ENCODE data around the gene MMS19. TPM values are rescaled to one million over a fixed set of nuclear protein-coding genes. Genes with fewer than 3 reads are reported as not detected.

Gene MMS19
- total RNA-seq, 2 donors from 2014 or later, result 44.6 to 60.0 TPM

DNA sequence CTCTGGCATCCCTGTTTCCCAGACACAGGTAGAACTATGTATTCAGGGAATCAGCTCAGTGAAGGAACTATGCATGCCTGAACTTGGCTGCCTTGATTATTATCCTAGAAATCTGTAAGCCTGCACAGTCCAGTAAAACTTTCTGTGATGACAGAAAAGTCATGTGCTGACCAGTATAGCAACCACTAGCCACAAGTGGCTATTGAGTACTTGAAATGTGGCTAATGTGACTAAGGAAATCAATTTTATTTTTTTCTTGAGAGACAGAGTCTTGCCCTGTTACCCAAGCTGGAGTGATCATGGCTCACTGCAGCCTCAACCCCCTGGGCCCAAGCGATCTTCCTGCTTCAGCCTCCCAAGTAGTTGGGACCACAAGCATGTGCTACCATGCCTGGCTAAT is 55.9 kb downstream of the MMS19 start:
- peaks cover 18% of the 10 kb centered on the region for H3K4me1 ChIP-seq
- intact Hi-C loops (cut with DNase I), result no loop called here
- H3K27ac ChIP-seq, result no peak overlapping the region
- no peaks in the 10 kb centered on the region for H3K27me3 ChIP-seq
- DNase-seq (no peak), ATAC-seq (no peak)
- no peaks in the 10 kb centered on the region for H3K9me3 ChIP-seq
- H3K36me3 ChIP-seq (replicated peaks in 1 of 2; ENCODE audit: insufficient read depth in 1 of 2, low read depth in 2 of 2), result peaks cover 11 to 15% of the 10 kb centered on the region in 2 donors
- H3K4me3 ChIP-seq, result no peak overlapping the region
- WGBS, 2 donors, result 87% methylated on average over 1 of the region's 1 CpG
- TF ChIP-seq, protein P1, sequence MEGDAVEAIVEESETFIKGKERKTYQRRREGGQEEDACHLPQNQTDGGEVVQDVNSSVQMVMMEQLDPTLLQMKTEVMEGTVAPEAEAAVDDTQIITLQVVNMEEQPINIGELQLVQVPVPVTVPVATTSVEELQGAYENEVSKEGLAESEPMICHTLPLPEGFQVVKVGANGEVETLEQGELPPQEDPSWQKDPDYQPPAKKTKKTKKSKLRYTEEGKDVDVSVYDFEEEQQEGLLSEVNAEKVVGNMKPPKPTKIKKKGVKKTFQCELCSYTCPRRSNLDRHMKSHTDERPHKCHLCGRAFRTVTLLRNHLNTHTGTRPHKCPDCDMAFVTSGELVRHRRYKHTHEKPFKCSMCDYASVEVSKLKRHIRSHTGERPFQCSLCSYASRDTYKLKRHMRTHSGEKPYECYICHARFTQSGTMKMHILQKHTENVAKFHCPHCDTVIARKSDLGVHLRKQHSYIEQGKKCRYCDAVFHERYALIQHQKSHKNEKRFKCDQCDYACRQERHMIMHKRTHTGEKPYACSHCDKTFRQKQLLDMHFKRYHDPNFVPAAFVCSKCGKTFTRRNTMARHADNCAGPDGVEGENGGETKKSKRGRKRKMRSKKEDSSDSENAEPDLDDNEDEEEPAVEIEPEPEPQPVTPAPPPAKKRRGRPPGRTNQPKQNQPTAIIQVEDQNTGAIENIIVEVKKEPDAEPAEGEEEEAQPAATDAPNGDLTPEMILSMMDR (IDR thresholded peaks at IDR 0.05), result no peak
- no peak for TF ChIP-seq POLR2A (IDR thresholded peaks at IDR 0.05)

DNA sequence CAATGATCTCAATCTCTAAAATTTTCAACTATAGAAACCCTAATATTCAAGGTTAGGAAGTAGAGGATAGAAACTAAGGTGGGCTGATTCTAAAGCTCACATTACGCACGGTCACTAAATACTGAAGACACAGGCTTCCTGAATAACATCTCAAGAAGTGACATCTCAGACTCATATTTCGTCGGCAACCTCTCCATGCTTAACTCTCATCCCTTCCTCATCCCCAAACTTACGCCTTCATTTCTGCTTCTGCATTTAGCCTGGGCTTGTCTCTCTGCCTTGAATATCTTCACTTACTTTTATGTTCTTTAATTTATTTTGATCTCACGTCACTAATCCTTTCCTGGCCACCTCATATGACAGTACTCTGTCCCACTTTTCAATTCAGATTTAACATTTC is 63.0 kb downstream of the MMS19 start:
- intact Hi-C loops (cut with DNase I), result no loop called here
- no peak for ATAC-seq
- TF ChIP-seq, protein P1 (IDR thresholded peaks at IDR 0.05), result no peak
- no peak for TF ChIP-seq POLR2A (IDR thresholded peaks at IDR 0.05)

DNA sequence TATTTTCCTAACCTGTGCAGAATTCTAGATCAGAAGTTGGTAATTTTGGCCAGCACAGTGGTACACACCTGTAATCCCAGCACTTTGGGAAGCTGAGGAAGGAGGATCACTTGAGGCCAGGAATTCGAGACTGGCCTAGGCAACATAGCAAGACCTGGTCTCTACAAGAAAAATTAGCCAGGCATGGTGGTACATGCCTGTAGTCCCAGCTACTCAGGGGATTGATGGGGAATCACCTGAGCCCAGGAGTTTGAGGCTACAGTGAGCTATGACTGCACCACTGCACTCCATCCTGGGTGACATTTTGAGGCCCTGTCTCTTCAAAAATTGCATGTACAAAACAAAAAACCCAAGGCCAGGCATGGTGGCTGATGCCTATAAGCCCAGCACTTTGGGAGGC is 63.7 kb downstream of the MMS19 start:
- no peak overlapping the region for H3K27ac ChIP-seq
- WGBS, 2 donors, result 80 to 90% methylated on average over 1 of the region's 1 CpG
- ATAC-seq (no peak), DNase-seq (no peak)
- intact Hi-C loops (cut with DNase I), result no loop called here
- no peaks in the 10 kb centered on the region for H3K27me3 ChIP-seq
- H3K9me3 ChIP-seq, result no peaks in the 10 kb centered on the region
- H3K4me1 ChIP-seq, result no peaks in the 10 kb centered on the region
- peaks cover 30 to 33% of the 10 kb centered on the region in 2 donors for H3K36me3 ChIP-seq (replicated peaks in 1 of 2; ENCODE audit: insufficient read depth in 1 of 2, low read depth in 2 of 2)
- H3K4me3 ChIP-seq, result no peak overlapping the region
- TF ChIP-seq, protein P1 (IDR thresholded peaks at IDR 0.05), result no peak
- TF ChIP-seq POLR2A (IDR thresholded peaks at IDR 0.05), result no peak

More for the DNA sequence above, 63.0 kb downstream of the MMS19 start:
- Histone ChIP-seq H3K27me3 (no peaks in the 10 kb centered on the region), H3K9me3 (no peaks in the 10 kb centered on the region), H3K4me1 (no peaks in the 10 kb centered on the region), H3K36me3 (replicated peaks in 1 of 2; ENCODE audit: insufficient read depth in 1 of 2, low read depth in 2 of 2) (peaks cover 30 to 34% of the 10 kb centered on the region in 2 donors), H3K4me3 (no peak overlapping the region), H3K27ac (no peak overlapping the region)
- WGBS, 2 donors, result 89 to 97% methylated on average over 6 of the region's 6 CpGs
- no peak for DNase-seq

DNA sequence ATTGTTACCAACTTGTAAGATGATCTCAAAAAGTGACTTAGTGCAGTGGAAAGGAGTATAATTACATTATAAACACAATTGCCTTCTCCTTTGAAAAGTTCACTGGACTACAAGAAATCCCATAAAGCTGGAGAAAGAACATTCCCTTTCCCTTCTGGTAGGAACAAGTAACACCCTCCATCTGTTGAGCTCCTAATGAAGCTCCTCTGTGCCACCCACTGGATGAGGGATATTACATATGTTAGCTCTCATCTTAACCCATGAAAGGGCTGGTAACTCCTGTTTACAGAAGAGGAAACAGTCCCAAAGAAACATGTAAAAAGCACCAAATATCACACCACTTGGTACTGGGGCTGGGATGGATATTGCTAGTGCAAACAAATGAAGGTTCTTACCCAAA is 64.2 kb downstream of the MMS19 start:
- peaks cover 29 to 30% of the 10 kb centered on the region in 2 donors for H3K36me3 ChIP-seq (replicated peaks in 1 of 2; ENCODE audit: insufficient read depth in 1 of 2, low read depth in 2 of 2)

DNA sequence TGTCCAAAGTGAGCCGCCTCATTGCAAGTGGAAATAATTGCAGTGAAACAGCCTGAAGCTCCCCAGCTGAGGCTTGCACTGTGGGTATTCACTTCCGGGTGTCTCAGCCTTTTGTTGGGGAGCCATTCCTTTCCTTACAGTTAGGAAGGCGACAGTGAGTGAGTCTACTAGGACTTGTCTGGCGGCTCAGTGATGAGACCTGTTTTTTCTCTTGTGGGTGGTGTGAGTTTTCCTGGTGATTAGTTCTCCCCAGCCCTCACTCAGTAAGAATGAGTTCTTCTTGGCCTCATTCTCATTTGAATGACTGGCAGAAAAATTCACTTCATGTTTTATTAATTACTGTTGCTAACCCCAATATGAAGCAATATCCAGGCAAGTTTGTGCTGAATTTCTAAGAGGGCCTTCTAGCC is 69.6 kb downstream of the MMS19 start:
- WGBS, 2 donors, result 71 to 78% methylated on average over 4 of the region's 4 CpGs
- DNase-seq (no peak), ATAC-seq (no peak)
- peak overlapping the region in 1 of 4 donors; percentile 88 for H3K27ac ChIP-seq
- H3K4me3 ChIP-seq, result no peak overlapping the region
- TF ChIP-seq, protein P1 (IDR thresholded peaks at IDR 0.05), result no peak
- no peak for TF ChIP-seq POLR2A (IDR thresholded peaks at IDR 0.05)
- H3K27me3 ChIP-seq, result no peaks in the 10 kb centered on the region
- peaks cover 31% of the 10 kb centered on the region for H3K4me1 ChIP-seq
- intact Hi-C loops (cut with DNase I), result no loop called here
- peaks cover 11 to 12% of the 10 kb centered on the region in 2 donors for H3K36me3 ChIP-seq (replicated peaks in 1 of 2; ENCODE audit: insufficient read depth in 1 of 2, low read depth in 2 of 2)
- H3K9me3 ChIP-seq, result no peaks in the 10 kb centered on the region

More for the DNA sequence above, 64.2 kb downstream of the MMS19 start:
- no peaks in the 10 kb centered on the region for H3K9me3 ChIP-seq
- ATAC-seq, result no peak
- intact Hi-C loops (cut with DNase I), result no loop called here
- H3K4me1 ChIP-seq, result no peaks in the 10 kb centered on the region
- DNase-seq, result no peak
- H3K27ac ChIP-seq, result no peak overlapping the region
- H3K27me3 ChIP-seq, result no peaks in the 10 kb centered on the region
- H3K4me3 ChIP-seq, result no peak overlapping the region
- TF ChIP-seq, protein P1 (IDR thresholded peaks at IDR 0.05), result no peak
